ENCODE results near the gene MAP2K4. TPM values are rescaled to one million over a fixed set of nuclear protein-coding genes. Genes with fewer than 3 reads are reported as not detected.

The MAP2K4 gene
- total RNA-seq, 2 experiments from 2014 or later = 30.2 to 30.3 TPM

GRCh38 chr17:12107905-12108304 lies 87.2 kb downstream of the MAP2K4 start:
- H3K36me3 Mint-ChIP-seq (ENCODE audit: low read depth) = peaks cover 17% of the 10 kb centered on the region
- H3K27ac Mint-ChIP-seq = no peak overlapping the region

GRCh38 chr17:12110906-12111305 lies 90.2 kb downstream of the MAP2K4 start:
- Mint-ChIP-seq H3K4me3 (no peak overlapping the region), H3K27me3 (no peaks in the 10 kb centered on the region), H3K27ac (no peak overlapping the region), H3K9me3 (no peaks in the 10 kb centered on the region), H3K4me1 (no peaks in the 10 kb centered on the region), H3K36me3 (ENCODE audit: low read depth) (peaks cover 38% of the 10 kb centered on the region)
- DNase-seq = no peak
- CTCF ChIA-PET = no interaction called here
- POLR2A ChIA-PET = no interaction called here

More at GRCh38 chr17:12107905-12108304, 87.2 kb downstream of the MAP2K4 start:
- H3K9me3 Mint-ChIP-seq = no peaks in the 10 kb centered on the region
- no peak for DNase-seq
- no peaks in the 10 kb centered on the region for H3K27me3 Mint-ChIP-seq
- POLR2A ChIA-PET = interaction anchor here (1.0 kb wide), 1 partner anchor 111 kb away, joined by 3 read pairs; the partner anchor contains the start of gene ZNF18
- CTCF ChIA-PET = interaction anchor here (0.6 kb wide), 1 partner anchor 948 kb away, joined by 4 read pairs; no protein-coding TSS in a partner anchor
- H3K4me1 Mint-ChIP-seq = no peaks in the 10 kb centered on the region
- no peak overlapping the region for H3K4me3 Mint-ChIP-seq

- H3K36me3 Mint-ChIP-seq (ENCODE audit: low read depth) = peaks cover 53% of the 10 kb centered on the region
- H3K27me3 Mint-ChIP-seq = no peaks in the 10 kb centered on the region
- H3K4me3 Mint-ChIP-seq = no peak overlapping the region
- DNase-seq = no peak
- no peaks in the 10 kb centered on the region for H3K4me1 Mint-ChIP-seq
- ChIA-PET CTCF (no interaction called here), POLR2A (no interaction called here)
- H3K27ac Mint-ChIP-seq = no peak overlapping the region
- H3K9me3 Mint-ChIP-seq = no peaks in the 10 kb centered on the region
These were observed 92.5 kb downstream of the MAP2K4 start for GRCh38 chr17:12113156-12113555.

GRCh38 chr17:12114686-12115418 lies 94.2 kb downstream of the MAP2K4 start:
- H3K36me3 Mint-ChIP-seq (ENCODE audit: low read depth) = peaks cover 63% of the 10 kb centered on the region
- H3K4me1 Mint-ChIP-seq = no peaks in the 10 kb centered on the region
- no peaks in the 10 kb centered on the region for H3K27me3 Mint-ChIP-seq
- CTCF ChIA-PET = no interaction called here
- H3K9me3 Mint-ChIP-seq = no peaks in the 10 kb centered on the region
- H3K27ac Mint-ChIP-seq = no peak overlapping the region
- H3K4me3 Mint-ChIP-seq = no peak overlapping the region
- no peak for DNase-seq
- POLR2A ChIA-PET = no interaction called here

- H3K36me3 Mint-ChIP-seq (ENCODE audit: low read depth) = peaks cover 59% of the 10 kb centered on the region
- ChIA-PET CTCF (no interaction called here), POLR2A (no interaction called here)
- no peaks in the 10 kb centered on the region for H3K4me1 Mint-ChIP-seq
- DNase-seq = no peak
- no peaks in the 10 kb centered on the region for H3K9me3 Mint-ChIP-seq
- no peak overlapping the region for H3K4me3 Mint-ChIP-seq
- no peaks in the 10 kb centered on the region for H3K27me3 Mint-ChIP-seq
- no peak overlapping the region for H3K27ac Mint-ChIP-seq
These were observed 95.5 kb downstream of the MAP2K4 start for GRCh38 chr17:12116143-12116542.

GRCh38 chr17:12118617-12119016 lies 97.9 kb downstream of the MAP2K4 start:
- POLR2A ChIA-PET = no interaction called here
- H3K36me3 Mint-ChIP-seq (ENCODE audit: low read depth) = peaks cover 43% of the 10 kb centered on the region

GRCh38 chr17:12122075-12122474 lies 101.4 kb downstream of the MAP2K4 start:
- POLR2A ChIA-PET = no interaction called here
- no peaks in the 10 kb centered on the region for H3K27me3 Mint-ChIP-seq
- no peak for DNase-seq

More at GRCh38 chr17:12118617-12119016, 97.9 kb downstream of the MAP2K4 start:
- Mint-ChIP-seq H3K9me3 (no peaks in the 10 kb centered on the region), H3K4me1 (no peaks in the 10 kb centered on the region), H3K4me3 (no peak overlapping the region), H3K27ac (no peak overlapping the region), H3K27me3 (no peaks in the 10 kb centered on the region)
- no peak for DNase-seq
- CTCF ChIA-PET = no interaction called here

GRCh38 chr17:12127177-12127576 lies 106.5 kb downstream of the MAP2K4 start:
- no peaks in the 10 kb centered on the region for H3K27me3 Mint-ChIP-seq
- POLR2A ChIA-PET = no interaction called here
- H3K9me3 Mint-ChIP-seq = no peaks in the 10 kb centered on the region
- no peak overlapping the region for H3K27ac Mint-ChIP-seq
- H3K4me1 Mint-ChIP-seq = no peaks in the 10 kb centered on the region
- CTCF ChIA-PET = no interaction called here
- no peak overlapping the region for H3K4me3 Mint-ChIP-seq
- H3K36me3 Mint-ChIP-seq (ENCODE audit: low read depth) = peaks cover 52% of the 10 kb centered on the region
- no peak for DNase-seq

More at GRCh38 chr17:12122075-12122474, 101.4 kb downstream of the MAP2K4 start:
- Mint-ChIP-seq H3K27ac (no peak overlapping the region), H3K4me1 (no peaks in the 10 kb centered on the region), H3K4me3 (no peak overlapping the region), H3K36me3 (ENCODE audit: low read depth) (peaks cover 40% of the 10 kb centered on the region), H3K9me3 (no peaks in the 10 kb centered on the region)
- CTCF ChIA-PET = interaction anchor here (1.2 kb wide), 1 partner anchor 18 kb away, joined by 3 read pairs; no protein-coding TSS in a partner anchor

GRCh38 chr17:12127667-12128066 lies 107.0 kb downstream of the MAP2K4 start:
- Mint-ChIP-seq H3K4me1 (no peaks in the 10 kb centered on the region), H3K27me3 (no peaks in the 10 kb centered on the region), H3K27ac (no peak overlapping the region), H3K4me3 (no peak overlapping the region), H3K9me3 (no peaks in the 10 kb centered on the region), H3K36me3 (ENCODE audit: low read depth) (peaks cover 57% of the 10 kb centered on the region)
- no peak for DNase-seq
- POLR2A ChIA-PET = no interaction called here
- CTCF ChIA-PET = no interaction called here

- Mint-ChIP-seq H3K27ac (no peak overlapping the region), H3K27me3 (no peaks in the 10 kb centered on the region), H3K4me3 (no peak overlapping the region), H3K36me3 (ENCODE audit: low read depth) (peaks cover 65% of the 10 kb centered on the region), H3K9me3 (no peaks in the 10 kb centered on the region), H3K4me1 (no peaks in the 10 kb centered on the region)
- POLR2A ChIA-PET = no interaction called here
- no peak for DNase-seq
- CTCF ChIA-PET = no interaction called here
These were observed 108.3 kb downstream of the MAP2K4 start for GRCh38 chr17:12128946-12129345.

- ChIA-PET CTCF (no interaction called here), POLR2A (interaction anchor here (1.7 kb wide), 1 partner anchor 136 kb away, joined by 4 read pairs; the partner anchor contains the start of gene ZNF18)
- Mint-ChIP-seq H3K4me3 (no peak overlapping the region), H3K9me3 (peaks cover 4% of the 10 kb centered on the region), H3K4me1 (no peaks in the 10 kb centered on the region), H3K27me3 (no peaks in the 10 kb centered on the region), H3K36me3 (ENCODE audit: low read depth) (peaks cover 61% of the 10 kb centered on the region), H3K27ac (no peak overlapping the region)
- no peak for DNase-seq
These were observed 112.5 kb downstream of the MAP2K4 start for GRCh38 chr17:12133183-12133582.

GRCh38 chr17:12134101-12134500 lies 113.4 kb downstream of the MAP2K4 start:
- H3K27ac Mint-ChIP-seq = no peak overlapping the region
- DNase-seq = no peak
- H3K27me3 Mint-ChIP-seq = no peaks in the 10 kb centered on the region
- H3K4me1 Mint-ChIP-seq = no peaks in the 10 kb centered on the region
- no peak overlapping the region for H3K4me3 Mint-ChIP-seq
- H3K36me3 Mint-ChIP-seq (ENCODE audit: low read depth) = peaks cover 60% of the 10 kb centered on the region
- ChIA-PET CTCF (interaction anchor here (0.7 kb wide), 1 partner anchor 429 kb away, joined by 3 read pairs; no protein-coding TSS in a partner anchor), POLR2A (interaction anchor here (1.7 kb wide), 1 partner anchor 137 kb away, joined by 4 read pairs; the partner anchor contains the start of gene ZNF18)
- peaks cover 4% of the 10 kb centered on the region for H3K9me3 Mint-ChIP-seq

GRCh38 chr17:12134587-12134986 lies 113.9 kb downstream of the MAP2K4 start:
- ChIA-PET CTCF (no interaction called here), POLR2A (interaction anchor here (1.7 kb wide), 1 partner anchor 137 kb away, joined by 4 read pairs; the partner anchor contains the start of gene ZNF18)
- H3K27ac Mint-ChIP-seq = no peak overlapping the region
- H3K27me3 Mint-ChIP-seq = no peaks in the 10 kb centered on the region
- H3K4me3 Mint-ChIP-seq = no peak overlapping the region
- H3K4me1 Mint-ChIP-seq = no peaks in the 10 kb centered on the region
- DNase-seq = no peak
- peaks cover 57% of the 10 kb centered on the region for H3K36me3 Mint-ChIP-seq (ENCODE audit: low read depth)
- peaks cover 4% of the 10 kb centered on the region for H3K9me3 Mint-ChIP-seq

- Mint-ChIP-seq H3K4me3 (no peak overlapping the region), H3K27ac (no peak overlapping the region), H3K27me3 (no peaks in the 10 kb centered on the region), H3K36me3 (ENCODE audit: low read depth) (peaks cover 64% of the 10 kb centered on the region), H3K4me1 (no peaks in the 10 kb centered on the region), H3K9me3 (peaks cover 4% of the 10 kb centered on the region)
- no peak for DNase-seq
- ChIA-PET CTCF (no interaction called here), POLR2A (no interaction called here)
These were observed 115.6 kb downstream of the MAP2K4 start for GRCh38 chr17:12136243-12136642.
